ENCODE results near the gene ACAP3.

The ACAP3 gene

DNA sequence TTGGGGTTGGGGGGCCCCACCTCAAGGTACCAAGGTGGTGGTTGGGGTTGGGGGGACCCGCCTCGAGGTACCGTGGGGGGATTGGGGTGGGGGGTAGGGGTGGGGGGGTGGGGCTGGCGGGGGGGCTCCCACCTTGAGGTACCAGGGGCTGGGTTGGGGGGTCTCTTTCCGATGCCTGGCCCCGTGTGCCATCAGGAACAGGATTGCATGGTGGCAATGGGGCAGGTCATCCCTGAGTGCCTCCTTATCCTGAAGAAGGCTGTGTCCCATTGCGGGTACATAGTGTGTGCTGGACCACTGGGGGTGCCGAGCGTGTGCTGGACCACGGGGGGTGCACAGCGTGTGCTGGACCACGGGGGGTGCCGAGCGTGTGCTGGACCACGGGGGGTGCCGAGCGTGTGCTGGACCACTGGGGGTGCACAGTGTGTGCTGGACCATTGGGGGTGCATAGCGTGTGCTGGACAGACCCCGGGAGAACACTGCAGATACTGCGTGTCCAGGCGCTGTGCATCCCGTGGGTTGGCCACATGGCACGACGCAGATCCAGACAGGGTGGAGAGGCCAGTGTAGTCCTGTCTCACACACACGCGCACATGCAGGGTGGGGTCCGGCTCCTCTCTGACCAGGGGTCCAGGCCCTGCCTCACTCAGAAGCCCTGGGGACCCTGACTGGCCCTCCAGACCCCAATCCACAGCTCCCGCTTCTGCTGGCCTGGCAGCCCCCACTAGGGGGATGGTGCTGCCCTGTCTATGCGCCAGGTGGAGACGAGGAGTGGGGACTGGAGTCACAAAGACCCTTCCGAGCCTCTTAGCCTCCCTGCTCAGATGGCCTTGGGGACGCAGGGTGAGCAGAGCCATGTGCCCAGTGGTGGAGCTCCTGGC lies 23.3 kb downstream of the ACAP3 start:
- no peak for DNase-seq

DNA sequence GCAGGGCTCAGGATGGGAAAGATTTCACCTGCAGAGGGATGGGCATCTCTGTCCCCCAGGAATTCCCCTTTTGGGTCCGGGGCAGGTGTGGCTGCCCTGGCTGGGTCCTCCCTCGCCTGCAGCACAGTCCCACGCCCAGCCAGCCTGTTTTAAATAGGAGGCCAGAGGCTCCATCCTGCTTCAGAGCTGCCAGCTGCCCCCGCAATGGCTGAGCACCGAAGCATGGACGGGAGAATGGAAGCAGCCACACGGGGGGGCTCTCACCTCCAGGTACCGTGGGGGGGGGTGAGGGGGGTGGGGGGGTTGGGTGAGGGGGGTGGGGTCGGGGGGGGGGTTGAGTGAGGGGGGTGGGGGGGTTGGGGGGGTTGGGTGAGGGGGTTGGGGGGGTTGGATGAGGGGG lies 23.9 kb downstream of the ACAP3 start:
- no peak for DNase-seq

DNA sequence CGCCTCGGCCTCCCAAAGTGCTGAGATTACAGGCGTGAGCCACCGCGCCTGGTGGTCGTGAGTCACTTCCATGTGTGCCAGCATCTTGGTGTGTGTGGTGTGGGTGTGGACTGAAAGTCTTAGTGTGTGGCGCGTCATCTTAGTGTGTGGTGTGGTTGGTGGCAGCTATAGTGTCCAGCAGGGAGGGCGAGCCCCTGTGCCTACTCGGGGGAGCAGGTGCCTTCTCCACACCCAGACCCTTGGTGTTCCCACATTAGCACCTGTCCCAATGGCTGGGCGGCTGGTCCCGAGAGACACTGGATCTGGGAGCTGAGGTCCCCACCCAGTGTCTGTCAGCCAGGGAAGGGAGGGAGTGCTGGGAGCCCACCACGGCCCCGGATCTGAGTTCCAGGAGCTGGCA lies 24.7 kb downstream of the ACAP3 start:
- DNase-seq = no peak

DNA sequence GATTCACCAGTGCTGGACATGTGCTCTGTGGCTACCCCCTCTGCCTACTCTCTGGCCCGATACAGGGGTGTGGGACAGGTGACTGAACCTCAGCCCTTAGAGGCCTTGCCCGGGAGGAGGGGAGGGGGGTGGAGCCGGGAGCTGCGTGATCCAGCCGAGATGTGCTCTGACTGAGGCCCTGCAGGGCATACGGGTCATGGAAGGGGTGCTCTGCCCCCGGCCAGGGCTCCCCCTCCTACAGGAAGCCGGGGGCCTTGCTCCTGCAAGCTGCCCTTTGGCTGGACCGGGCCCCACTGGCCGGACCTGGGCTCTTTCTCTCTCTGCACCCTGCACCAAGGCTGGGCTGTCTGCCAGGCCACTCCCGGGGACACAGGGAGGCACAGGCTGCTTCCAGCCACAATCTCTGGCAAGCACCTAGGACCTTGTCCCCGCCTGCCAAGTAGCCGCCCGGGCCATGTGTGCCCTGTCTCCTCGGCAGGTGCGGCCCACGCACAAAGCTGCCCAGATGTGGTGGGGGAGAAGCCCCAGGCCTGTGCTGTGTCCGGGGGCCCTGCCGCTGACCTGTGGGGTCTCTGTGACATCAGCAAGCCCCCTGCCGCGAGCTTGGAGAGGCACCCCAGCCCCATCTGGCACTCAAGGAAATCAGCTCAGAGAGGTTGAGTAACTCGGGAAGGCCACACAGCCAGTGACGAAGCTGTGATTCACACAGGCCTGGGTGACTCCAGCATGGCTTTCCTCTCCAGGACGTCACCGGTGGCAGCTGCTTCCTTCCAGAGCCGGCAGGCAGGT lies 26.0 kb downstream of the ACAP3 start:
- DNase-seq = no peak

DNA sequence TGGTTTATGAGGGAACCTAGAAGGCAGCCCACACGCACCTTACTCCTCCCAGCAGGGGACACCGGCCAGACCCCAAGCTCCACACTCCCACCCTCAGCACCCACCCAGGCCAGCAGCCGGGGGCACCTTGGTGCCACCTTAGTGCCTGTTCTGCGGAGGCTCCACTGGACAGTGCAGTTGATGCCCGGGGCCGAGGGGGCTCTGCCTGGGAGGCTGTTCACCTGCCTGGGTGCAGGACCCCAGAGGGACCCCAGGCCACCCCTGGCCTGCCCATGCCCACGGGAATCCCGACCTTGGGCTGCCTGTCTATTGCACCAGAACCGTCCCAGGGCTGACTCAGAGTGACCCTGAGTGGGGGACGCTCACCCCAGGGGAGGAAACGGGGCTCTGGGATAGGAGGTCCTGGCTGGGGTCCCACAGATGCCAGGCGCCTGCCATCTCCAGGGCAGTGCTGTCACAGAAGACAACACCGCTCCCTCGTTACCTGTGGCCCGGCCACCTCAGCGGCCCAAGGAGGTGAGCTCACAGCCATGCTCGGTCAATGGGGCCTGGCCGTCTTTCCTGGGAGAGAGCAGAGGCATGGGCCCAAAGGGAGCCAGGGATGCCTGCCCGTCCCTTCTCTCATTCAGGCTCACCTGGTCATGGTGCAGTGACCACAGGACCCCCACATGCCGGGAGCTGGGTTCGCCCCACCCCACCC lies 26.8 kb downstream of the ACAP3 start:
- DNase-seq = no peak

DNA sequence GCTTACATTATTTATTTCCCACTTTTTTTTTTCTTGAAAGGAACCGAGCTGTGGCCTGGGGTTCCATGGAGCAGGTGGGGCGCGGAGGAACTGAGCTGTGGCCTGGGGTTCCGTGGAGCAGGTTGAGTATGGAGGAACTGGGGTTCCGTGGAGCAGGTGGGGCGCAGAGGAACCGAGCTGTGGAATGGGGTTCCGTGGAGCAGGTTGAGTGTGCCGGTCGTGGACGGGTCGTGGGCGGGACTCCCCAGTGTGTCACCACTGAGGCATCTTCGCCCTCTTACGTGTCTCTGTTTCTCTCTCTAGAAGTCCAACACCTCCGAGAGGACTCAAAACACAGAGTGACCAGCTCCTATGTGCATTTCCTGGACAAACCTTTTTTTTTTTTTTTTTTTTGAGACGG lies 28.7 kb downstream of the ACAP3 start:
- no peak for DNase-seq

DNA sequence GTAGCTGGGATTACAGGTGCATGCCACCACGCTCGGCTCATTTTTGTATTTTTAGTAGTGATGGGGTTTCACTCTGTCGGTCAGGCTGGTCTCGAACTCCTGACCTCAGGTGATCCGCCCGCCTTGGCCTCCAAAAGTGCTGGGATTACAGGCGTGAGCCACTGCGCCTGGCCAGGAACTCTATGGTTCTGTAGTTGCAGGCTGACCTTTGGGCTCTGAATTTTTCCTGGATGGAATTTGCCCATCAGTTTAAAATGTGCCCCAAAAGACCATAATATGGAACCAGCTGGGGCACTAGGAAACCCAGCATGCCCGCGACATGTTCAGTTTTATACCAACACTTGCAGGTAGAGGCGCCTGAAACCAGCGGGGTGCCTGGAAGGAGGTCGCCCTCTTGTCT lies 29.1 kb downstream of the ACAP3 start:
- no peak for DNase-seq

DNA sequence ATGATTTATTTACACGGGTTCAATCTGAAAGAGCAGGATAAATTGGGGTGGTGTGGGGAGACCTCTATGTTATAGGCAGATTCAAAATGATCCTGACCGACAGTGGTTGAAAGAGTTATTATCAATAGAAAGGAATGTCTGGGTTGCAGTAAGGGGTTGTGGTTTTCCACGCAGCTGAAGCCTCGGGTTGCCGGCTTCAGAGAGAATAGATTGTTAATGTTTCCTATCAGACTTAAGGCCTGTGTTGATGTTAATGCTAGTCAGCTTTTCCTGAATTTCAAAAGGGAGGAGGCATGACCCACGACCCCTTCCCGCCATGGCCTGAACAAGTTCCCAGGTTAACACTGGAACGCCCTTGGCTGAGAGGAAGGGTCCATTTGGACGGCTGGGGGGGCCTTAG lies 31.9 kb downstream of the ACAP3 start:
- no peak for DNase-seq

DNA sequence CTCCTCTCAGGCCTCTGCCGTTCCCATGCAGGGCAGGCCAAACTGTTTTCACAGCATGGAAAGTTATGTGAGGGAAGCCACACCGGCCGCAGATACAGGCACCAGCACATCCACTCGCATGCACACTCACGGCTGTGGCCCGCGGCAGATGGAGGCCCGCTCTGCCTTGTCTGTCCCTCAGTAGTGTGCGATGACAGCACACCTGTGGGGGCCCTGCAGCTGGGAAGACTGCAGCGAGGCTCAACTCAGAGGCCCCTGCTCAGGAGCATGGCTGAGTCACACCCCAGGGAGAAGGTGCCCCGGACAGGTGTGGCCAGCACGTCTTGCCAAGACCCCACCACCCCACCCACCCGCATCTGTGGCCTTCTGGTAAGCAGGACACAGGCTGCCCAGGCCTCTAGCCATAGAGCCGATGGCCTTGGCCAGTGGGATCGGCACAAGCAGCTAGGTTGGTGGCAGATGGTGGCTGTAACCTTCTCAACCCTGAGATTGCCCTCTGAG lies 32.7 kb downstream of the ACAP3 start:
- no peak for DNase-seq

DNA sequence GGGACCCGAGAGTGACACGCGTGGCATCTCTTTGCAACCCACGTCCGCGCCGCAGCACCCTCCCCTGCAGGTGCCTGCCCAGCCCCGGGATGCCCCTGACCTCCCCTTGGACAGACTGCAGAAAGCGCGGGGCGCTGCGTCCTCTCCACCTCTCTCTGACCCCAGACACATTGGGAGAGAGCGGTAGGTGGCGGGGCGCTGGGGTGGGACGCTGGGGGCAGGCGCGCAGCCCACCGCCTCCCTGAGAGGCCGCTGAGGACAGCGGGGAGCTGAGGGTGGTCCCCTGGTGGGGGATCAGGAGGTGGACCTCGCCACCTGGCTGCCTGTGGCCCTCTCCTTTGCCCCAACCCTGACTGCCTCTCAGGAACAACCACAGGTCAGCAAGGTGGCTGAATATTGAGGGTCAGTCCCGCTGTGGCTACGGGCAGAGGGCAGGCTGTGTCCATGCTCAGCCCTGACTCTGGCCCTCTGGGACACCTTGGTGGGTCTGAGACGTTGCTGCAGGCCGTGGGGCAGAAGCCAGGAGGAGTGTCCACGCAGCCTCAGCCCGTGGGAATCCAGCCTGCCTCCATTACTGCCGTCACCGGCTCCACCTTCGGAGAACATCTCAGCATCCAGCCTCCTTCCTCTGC lies 33.3 kb downstream of the ACAP3 start:
- DNase-seq = no peak

DNA sequence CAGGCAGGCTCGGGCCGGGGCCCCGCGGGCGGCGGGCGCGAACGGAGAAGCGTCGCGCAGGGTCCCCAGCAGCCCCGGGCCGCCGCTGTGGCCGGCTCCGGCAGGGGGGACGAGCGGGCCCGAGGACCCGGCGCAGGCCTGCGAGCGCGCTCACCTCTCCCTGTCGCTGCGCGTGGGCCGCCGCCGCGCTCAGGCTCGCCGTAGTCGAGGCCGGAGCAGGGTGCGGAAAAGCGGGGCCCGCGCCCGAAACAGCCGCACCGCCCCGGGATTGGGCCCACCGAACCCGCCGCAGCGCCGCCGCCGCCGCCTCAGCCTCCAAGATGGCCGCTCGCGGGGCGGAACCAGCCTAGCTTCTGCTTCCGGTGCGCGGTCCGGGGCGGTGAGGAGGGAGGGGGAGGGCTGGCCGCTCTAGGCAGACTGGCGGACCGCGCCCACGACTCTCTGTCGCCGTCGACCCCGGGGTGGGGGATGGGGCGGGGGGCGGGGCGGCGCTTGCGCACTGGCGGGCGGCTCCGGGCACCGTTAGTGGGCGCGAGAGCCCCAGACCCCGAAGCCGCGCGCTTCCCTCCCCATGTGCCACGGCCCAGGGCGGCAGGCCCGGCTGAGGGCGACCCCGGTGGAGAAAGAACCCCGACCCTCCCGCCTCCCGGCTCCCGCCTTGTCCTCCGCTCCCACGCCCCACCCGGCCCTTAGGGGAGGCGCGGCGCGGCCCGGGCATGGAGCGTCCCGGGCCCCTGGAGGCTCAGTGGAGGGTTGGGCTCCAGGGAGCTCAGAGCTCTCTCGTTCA lies 34.0 kb downstream of the ACAP3 start, which contains the start of gene UBE2J2:
TSS of gene UBE2J2 (minus strand) at position 343 of the 787 bp plus-strand sequence. CDS start 5,862 bp downstream, outside the sequence.
- DNase-seq = peak; percentile 83

DNA sequence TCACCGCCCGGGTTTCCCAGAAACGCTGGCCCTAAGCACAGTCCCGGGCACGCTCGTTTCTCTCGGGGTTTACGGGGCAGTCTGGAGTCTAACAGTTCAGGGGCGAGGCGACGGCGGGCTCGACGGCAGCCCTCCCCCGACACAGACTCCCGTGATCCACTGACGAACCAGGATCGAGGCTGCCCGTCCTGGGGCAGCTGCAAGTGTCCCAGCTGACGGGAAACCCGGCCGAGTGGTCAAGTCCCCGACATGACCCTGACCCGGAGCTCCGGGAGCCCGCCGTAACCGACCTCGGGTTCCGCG lies 34.6 kb downstream of the ACAP3 start:
- no peak for DNase-seq

DNA sequence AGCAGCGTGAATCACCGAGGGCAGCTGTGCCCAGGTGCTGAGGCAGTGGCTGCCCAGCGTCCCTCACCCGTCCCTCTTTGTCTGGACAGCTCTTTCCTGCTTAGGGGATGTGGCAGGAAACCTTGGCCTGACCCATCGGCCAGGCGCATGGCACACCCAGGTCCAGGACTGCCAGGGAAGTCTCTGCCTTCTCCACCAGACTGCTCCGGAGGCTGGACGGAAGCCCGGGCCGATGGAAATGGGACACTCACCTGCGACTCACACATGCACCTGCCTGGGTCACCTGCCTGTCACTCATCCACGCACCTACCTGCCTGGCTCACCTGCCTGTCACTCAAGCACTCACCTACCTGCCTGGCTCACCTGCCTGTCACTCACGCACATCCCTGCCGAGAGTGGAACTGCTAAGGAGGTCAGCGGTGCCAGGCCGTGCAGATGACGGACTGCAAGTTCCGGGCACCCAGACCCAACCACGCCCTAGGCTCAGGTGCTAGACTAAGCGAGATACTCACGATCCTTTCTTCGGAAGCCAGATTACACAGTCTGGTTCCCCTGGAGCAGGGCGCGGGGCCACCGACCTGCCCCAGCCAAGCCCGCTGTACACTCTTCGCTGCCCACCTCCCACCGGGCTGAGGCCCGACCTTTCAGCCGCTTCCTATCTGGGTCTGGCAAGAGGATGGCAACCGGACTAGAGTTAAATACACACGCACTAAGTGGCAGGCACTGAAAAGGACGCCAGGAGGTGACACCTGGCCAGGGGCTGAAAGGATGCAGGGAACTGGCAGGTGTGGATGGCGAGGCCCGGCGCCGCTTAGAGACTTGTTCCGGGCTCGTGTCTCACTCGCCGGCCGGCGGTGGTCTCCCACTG lies 35.2 kb downstream of the ACAP3 start:
- DNase-seq = no peak

DNA sequence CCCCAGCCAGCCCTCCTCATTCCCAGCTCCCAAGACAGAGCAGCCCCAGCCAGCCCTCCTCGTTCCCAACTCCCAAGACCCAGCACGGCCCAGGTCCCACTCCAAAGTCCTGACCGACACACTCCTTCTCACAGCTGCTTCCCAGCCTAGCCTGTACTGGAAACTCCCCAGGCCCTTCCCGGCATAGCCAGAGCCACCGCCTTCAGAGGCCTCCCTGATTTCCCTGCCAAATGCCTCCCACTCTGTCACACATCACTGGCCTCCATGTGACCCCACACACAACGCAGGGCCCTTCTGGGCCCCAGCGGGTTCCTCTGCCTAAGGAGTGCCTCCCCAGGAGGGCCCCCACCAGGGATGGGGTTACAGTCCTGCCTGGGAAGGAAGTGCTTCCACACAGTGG lies 36.9 kb downstream of the ACAP3 start:
- DNase-seq = no peak

DNA sequence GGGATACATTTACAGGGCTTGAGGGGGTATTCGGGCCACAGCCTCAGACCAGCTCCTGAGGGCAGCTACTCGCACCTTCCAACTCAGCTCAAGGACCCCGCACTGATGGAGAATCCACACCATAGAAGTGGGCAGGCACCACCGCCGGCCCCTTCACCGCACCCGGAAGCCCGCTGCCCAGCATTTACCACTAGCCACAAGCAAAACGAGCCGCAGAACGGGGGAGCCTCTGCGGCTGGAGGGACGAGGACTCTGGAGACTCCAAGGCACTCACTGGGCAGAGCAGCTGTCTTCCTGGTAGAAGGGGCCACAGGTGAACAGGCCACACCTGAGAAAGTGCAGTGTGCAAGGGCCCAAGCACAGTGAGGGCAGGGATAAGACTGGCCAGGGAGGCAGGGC lies 39.4 kb downstream of the ACAP3 start:
- no peak for DNase-seq

DNA sequence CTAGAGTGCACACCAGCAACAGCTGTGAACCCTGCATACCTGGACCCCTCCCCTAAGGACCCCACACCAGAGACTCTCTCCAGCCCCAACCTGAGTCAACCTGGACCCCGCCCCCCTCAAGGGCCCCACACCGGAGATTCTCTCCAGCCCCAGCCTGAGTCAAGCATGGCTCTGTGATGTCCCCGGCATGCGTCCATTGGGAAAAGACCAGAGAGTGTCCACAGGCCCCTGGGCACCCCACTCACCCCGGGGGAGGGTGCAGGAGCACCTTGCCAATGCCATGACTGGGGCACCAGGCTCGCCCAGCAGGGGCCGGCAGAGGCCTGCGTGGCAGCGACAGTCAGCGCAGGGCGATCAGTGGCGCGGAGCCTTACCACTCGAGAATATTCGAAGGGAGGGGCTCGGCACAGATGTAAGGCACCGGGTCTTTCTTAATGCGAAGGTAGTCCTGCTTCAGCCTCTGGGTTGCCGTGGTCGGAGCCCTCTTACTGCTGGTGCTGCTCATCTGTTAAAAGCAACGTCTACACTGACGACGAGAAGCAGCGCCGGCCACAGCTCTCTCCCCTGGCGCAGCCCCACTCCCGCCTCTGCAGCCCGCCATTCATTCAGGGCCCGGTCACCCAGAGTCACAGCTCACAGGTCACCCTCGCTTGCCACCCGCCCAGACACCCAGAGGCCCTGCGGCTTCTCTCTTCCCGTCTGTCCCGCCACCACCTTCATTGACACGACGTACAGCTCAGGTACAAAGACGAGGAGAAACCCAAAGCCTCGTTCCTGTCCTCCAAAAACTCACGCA lies 40.0 kb downstream of the ACAP3 start:
- DNase-seq = no peak

DNA sequence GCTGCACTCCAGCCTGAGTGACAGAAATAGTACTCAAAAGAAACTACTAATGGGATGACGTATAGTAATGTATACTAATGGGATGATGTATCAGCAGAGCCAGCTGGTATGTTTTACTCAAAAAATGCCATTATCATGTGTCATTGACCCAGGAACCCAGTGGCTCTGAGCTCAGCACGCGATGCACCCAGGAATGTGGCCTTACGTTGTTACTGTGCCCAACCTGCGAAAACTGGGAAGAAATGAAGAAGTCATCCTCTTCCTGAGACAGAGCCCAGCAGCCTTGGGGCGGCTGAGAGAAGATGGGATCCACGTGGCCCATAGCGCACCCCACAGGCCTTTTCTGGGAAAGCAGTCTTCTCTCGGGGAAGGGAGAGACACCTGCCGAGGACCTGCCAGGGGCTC lies 42.9 kb downstream of the ACAP3 start:
- no peak for DNase-seq

DNA sequence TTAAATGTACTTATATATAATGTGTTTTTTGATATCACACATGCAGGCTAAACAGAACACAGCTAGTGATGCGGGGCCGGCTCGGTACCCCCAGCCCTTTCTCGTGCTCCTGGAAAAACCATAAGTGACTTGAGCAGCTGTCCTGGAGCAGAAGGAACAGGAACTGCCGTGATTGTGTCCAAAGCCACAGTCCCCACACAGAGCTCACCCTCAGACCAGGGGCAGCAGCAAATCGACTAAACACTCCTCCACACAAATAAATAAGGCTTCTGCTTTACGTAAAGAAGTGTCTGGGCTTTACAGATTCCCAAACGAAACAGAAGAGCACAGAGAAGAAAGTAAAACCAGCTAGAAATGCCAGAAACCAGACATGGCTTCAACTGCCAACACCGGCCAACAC lies 43.7 kb downstream of the ACAP3 start:
- no peak for DNase-seq

DNA sequence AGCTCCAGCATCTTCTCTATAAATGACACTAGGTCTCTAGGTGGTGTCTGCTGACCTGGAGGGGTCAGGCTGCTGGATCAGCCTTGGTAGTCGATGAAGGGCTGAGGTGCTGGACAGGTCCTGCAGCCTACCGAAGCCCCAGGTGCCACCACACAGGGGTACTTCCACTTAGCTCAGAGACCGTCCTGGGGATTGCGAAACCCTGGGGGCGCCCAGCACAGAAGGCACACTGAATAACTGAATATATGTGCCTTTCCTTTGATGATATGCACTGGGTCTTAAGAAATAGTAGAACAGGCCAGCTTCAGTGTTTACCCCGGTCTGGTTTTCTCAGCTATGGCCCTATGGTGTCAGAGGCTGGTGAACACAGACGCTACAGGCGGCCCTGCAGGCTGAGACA lies 45.0 kb downstream of the ACAP3 start:
- DNase-seq = no peak

DNA sequence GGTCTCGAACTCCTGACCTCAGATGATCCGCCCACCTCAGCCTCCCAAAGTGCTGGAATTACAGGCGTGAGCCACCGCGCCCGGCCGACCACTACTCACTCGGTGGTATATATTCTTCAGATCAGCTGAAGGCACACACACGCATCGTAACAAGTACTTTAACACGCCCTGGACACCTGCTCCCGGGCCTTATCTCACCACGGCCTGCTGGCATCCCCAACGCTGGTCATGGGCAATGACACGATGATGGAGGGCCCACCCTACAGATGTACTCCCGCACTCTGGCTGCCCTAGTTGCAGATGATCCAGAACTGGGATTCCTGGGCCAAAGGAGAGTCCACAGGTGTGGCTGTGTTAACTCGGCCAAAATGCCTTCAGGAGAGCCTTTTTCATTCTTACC lies 45.7 kb downstream of the ACAP3 start:
- no peak for DNase-seq

All from NCI-H2227 treated with DMSO at 0.1 percent for 48 hours (cell line).